ENCODE measurements around the gene BACE1-AS.
"Not testable (repeated sequence)": the region's sequence is repeated elsewhere in the genome, so short reads cannot be mapped to it uniquely, and the experiment has no call there.

BACE1-AS gene

GRCh38 chr11:117290809-117291396, at the start of gene BACE1-AS:
BACE1-AS (plus strand) TSS chr11:117291346.
- no peak for DNase-seq

- no peak for DNase-seq
Measured at GRCh38 chr11:117248341-117248740, 42.8 kb upstream of the BACE1-AS start.

GRCh38 chr11:117249571-117249970, 41.6 kb upstream of the BACE1-AS start:
- no peak for DNase-seq

- no peak for DNase-seq
Measured at GRCh38 chr11:117251506-117251905, 39.6 kb upstream of the BACE1-AS start.

- no peak for DNase-seq
Measured at GRCh38 chr11:117255966-117256365, 35.2 kb upstream of the BACE1-AS start.

GRCh38 chr11:117256573-117256972, 34.6 kb upstream of the BACE1-AS start:
- DNase-seq: no peak

GRCh38 chr11:117258576-117258975, 32.6 kb upstream of the BACE1-AS start:
- no peak for DNase-seq

- DNase-seq: no peak
Measured at GRCh38 chr11:117259417-117259816, 31.7 kb upstream of the BACE1-AS start.

GRCh38 chr11:117264624-117265323, 26.4 kb upstream of the BACE1-AS start:
- not testable (repeated sequence) for DNase-seq

- DNase-seq: no peak
Measured at GRCh38 chr11:117265745-117266144, 25.4 kb upstream of the BACE1-AS start.

GRCh38 chr11:117269856-117270255, 21.3 kb upstream of the BACE1-AS start:
- DNase-seq: no peak

GRCh38 chr11:117271208-117271607, 19.9 kb upstream of the BACE1-AS start:
- no peak for DNase-seq

GRCh38 chr11:117272175-117272574, 19.0 kb upstream of the BACE1-AS start:
- peak; percentile 86 for DNase-seq

- DNase-seq: peak; percentile 31
Measured at GRCh38 chr11:117273550-117274289, 17.4 kb upstream of the BACE1-AS start.

GRCh38 chr11:117278347-117278746, 12.8 kb upstream of the BACE1-AS start:
- no peak for DNase-seq

GRCh38 chr11:117279711-117280376, 11.3 kb upstream of the BACE1-AS start:
- DNase-seq: no peak

GRCh38 chr11:117281159-117281558, 10.0 kb upstream of the BACE1-AS start:
- no peak for DNase-seq

- no peak for DNase-seq
Measured at GRCh38 chr11:117281869-117282268, 9.3 kb upstream of the BACE1-AS start.

- DNase-seq: no peak
Measured at GRCh38 chr11:117282956-117283355, 8.2 kb upstream of the BACE1-AS start.

GRCh38 chr11:117284053-117284452, 7.1 kb upstream of the BACE1-AS start:
- DNase-seq: no peak

GRCh38 chr11:117286588-117286987, 4.6 kb upstream of the BACE1-AS start:
- no peak for DNase-seq

- DNase-seq: no peak
Measured at GRCh38 chr11:117287668-117288067, 3.5 kb upstream of the BACE1-AS start.

GRCh38 chr11:117289795-117290194, 1.4 kb upstream of the BACE1-AS start:
- no peak for DNase-seq

GRCh38 chr11:117292616-117293015, 1.5 kb downstream of the BACE1-AS start:
- DNase-seq: no peak
